ENCODE results near the gene CATSPERE. TPM values are rescaled to one million over a fixed set of nuclear protein-coding genes. Genes with fewer than 3 reads are reported as not detected.
"Not testable (repeated sequence)": the region's sequence is repeated elsewhere in the genome, so short reads cannot be mapped to it uniquely, and the experiment has no call there.

Gene CATSPERE
- total RNA-seq, 2 experiments from 2014 or later = 1.1 to 1.6 TPM

- Mint-ChIP-seq H3K4me1 (peaks cover 9% of the 10 kb centered on the region), H3K27me3 (no peaks in the 10 kb centered on the region), H3K9me3 (peaks cover 1% of the 10 kb centered on the region), H3K4me3 (no peak overlapping the region), H3K27ac (no peak overlapping the region), H3K36me3 (peaks cover 51% of the 10 kb centered on the region)
- ATAC-seq (ENCODE audit: low read depth) (no peak), DNase-seq (no peak)
- POLR2A ChIA-PET = no interaction called here
Measured at GRCh38 chr1:244659694-244660093, 198.6 kb downstream of the CATSPERE start.

GRCh38 chr1:244660595-244660994, 199.5 kb downstream of the CATSPERE start:
- ATAC-seq (ENCODE audit: low read depth) (no peak), DNase-seq (no peak)
- POLR2A ChIA-PET = no interaction called here
- Mint-ChIP-seq H3K27ac (no peak overlapping the region), H3K4me1 (peaks cover 9% of the 10 kb centered on the region), H3K4me3 (no peak overlapping the region), H3K9me3 (peaks cover 1% of the 10 kb centered on the region), H3K27me3 (no peaks in the 10 kb centered on the region), H3K36me3 (peaks cover 51% of the 10 kb centered on the region)

GRCh38 chr1:244661569-244662312, 200.7 kb downstream of the CATSPERE start:
- peaks cover 46% of the 10 kb centered on the region for H3K36me3 Mint-ChIP-seq
- H3K27ac Mint-ChIP-seq; H3K9me3 Mint-ChIP-seq; DNase-seq; H3K27me3 Mint-ChIP-seq; H3K4me3 Mint-ChIP-seq; H3K4me1 Mint-ChIP-seq; ATAC-seq (ENCODE audit: low read depth); POLR2A ChIA-PET: not testable (repeated sequence)

- POLR2A ChIA-PET = no interaction called here
- H3K27ac Mint-ChIP-seq = no peak overlapping the region
Measured at GRCh38 chr1:244662599-244662998, 201.5 kb downstream of the CATSPERE start.

GRCh38 chr1:244664353-244664752, 203.3 kb downstream of the CATSPERE start:
- Mint-ChIP-seq H3K4me3 (no peak overlapping the region), H3K27me3 (no peaks in the 10 kb centered on the region), H3K9me3 (peaks cover 1% of the 10 kb centered on the region), H3K36me3 (peaks cover 26% of the 10 kb centered on the region), H3K27ac (no peak overlapping the region), H3K4me1 (no peaks in the 10 kb centered on the region)
- ATAC-seq (ENCODE audit: low read depth) (no peak), DNase-seq (no peak)
- POLR2A ChIA-PET = interaction anchor here (0.7 kb wide), 1 partner anchor 1064 kb away, joined by 3 read pairs; no protein-coding TSS in a partner anchor

More at GRCh38 chr1:244662599-244662998, 201.5 kb downstream of the CATSPERE start:
- Mint-ChIP-seq H3K4me1 (peaks cover 5% of the 10 kb centered on the region), H3K27me3 (no peaks in the 10 kb centered on the region), H3K36me3 (peaks cover 40% of the 10 kb centered on the region), H3K4me3 (no peak overlapping the region), H3K9me3 (peaks cover 1% of the 10 kb centered on the region)
- no peak for DNase-seq
- no peak for ATAC-seq (ENCODE audit: low read depth)

GRCh38 chr1:244665771-244666217, 204.7 kb downstream of the CATSPERE start:
- Mint-ChIP-seq H3K4me1 (no peaks in the 10 kb centered on the region), H3K9me3 (peaks cover 1% of the 10 kb centered on the region), H3K36me3 (peaks cover 26% of the 10 kb centered on the region), H3K27me3 (no peaks in the 10 kb centered on the region), H3K27ac (no peak overlapping the region), H3K4me3 (no peak overlapping the region)
- DNase-seq = no peak
- POLR2A ChIA-PET = interaction anchor here (0.6 kb wide), 1 partner anchor 367 kb away, joined by 4 read pairs; no protein-coding TSS in a partner anchor
- ATAC-seq (ENCODE audit: low read depth) = no peak

- H3K27ac Mint-ChIP-seq; DNase-seq; H3K27me3 Mint-ChIP-seq; H3K4me3 Mint-ChIP-seq; POLR2A ChIA-PET; ATAC-seq (ENCODE audit: low read depth); H3K4me1 Mint-ChIP-seq; H3K9me3 Mint-ChIP-seq: not testable (repeated sequence)
- peaks cover 29% of the 10 kb centered on the region for H3K36me3 Mint-ChIP-seq
Measured at GRCh38 chr1:244666672-244667418, 205.8 kb downstream of the CATSPERE start.

GRCh38 chr1:244667797-244668196, 206.7 kb downstream of the CATSPERE start:
- H3K36me3 Mint-ChIP-seq = peaks cover 25% of the 10 kb centered on the region
- no peaks in the 10 kb centered on the region for H3K9me3 Mint-ChIP-seq
- H3K27ac Mint-ChIP-seq = no peak overlapping the region
- no peaks in the 10 kb centered on the region for H3K27me3 Mint-ChIP-seq
- POLR2A ChIA-PET = no interaction called here
- no peak for DNase-seq
- no peak overlapping the region for H3K4me3 Mint-ChIP-seq
- no peaks in the 10 kb centered on the region for H3K4me1 Mint-ChIP-seq
- no peak for ATAC-seq (ENCODE audit: low read depth)

GRCh38 chr1:244672946-244673682, 212.0 kb downstream of the CATSPERE start:
- Mint-ChIP-seq H3K27ac (no peak overlapping the region), H3K9me3 (no peaks in the 10 kb centered on the region), H3K4me3 (no peak overlapping the region), H3K36me3 (peaks cover 50% of the 10 kb centered on the region), H3K27me3 (no peaks in the 10 kb centered on the region), H3K4me1 (peaks cover 2% of the 10 kb centered on the region)
- DNase-seq (no peak), ATAC-seq (ENCODE audit: low read depth) (no peak)
- POLR2A ChIA-PET = no interaction called here

GRCh38 chr1:244674446-244674845, 213.4 kb downstream of the CATSPERE start:
- DNase-seq = no peak
- no peak for ATAC-seq (ENCODE audit: low read depth)
- H3K27ac Mint-ChIP-seq = no peak overlapping the region
- no peaks in the 10 kb centered on the region for H3K9me3 Mint-ChIP-seq
- H3K27me3 Mint-ChIP-seq = no peaks in the 10 kb centered on the region
- peaks cover 52% of the 10 kb centered on the region for H3K36me3 Mint-ChIP-seq
- peaks cover 2% of the 10 kb centered on the region for H3K4me1 Mint-ChIP-seq
- POLR2A ChIA-PET = no interaction called here
- H3K4me3 Mint-ChIP-seq = no peak overlapping the region

GRCh38 chr1:244675167-244675566, 214.1 kb downstream of the CATSPERE start:
- ATAC-seq (ENCODE audit: low read depth) (no peak), DNase-seq (no peak)
- H3K27ac Mint-ChIP-seq = no peak overlapping the region
- POLR2A ChIA-PET = no interaction called here
- H3K9me3 Mint-ChIP-seq = no peaks in the 10 kb centered on the region
- peaks cover 2% of the 10 kb centered on the region for H3K4me1 Mint-ChIP-seq
- H3K4me3 Mint-ChIP-seq = no peak overlapping the region
- H3K36me3 Mint-ChIP-seq = peaks cover 53% of the 10 kb centered on the region
- no peaks in the 10 kb centered on the region for H3K27me3 Mint-ChIP-seq

- Mint-ChIP-seq H3K36me3 (peaks cover 49% of the 10 kb centered on the region), H3K9me3 (no peaks in the 10 kb centered on the region), H3K4me3 (no peak overlapping the region), H3K4me1 (peaks cover 2% of the 10 kb centered on the region), H3K27me3 (no peaks in the 10 kb centered on the region), H3K27ac (no peak overlapping the region)
- ATAC-seq (ENCODE audit: low read depth) = no peak
- no peak for DNase-seq
- POLR2A ChIA-PET = no interaction called here
Measured at GRCh38 chr1:244678697-244679096, 217.6 kb downstream of the CATSPERE start.

- Mint-ChIP-seq H3K4me3 (no peak overlapping the region), H3K9me3 (no peaks in the 10 kb centered on the region), H3K4me1 (peaks cover under 1% of the 10 kb centered on the region), H3K27ac (no peak overlapping the region), H3K27me3 (no peaks in the 10 kb centered on the region), H3K36me3 (peaks cover 38% of the 10 kb centered on the region)
- POLR2A ChIA-PET = interaction anchor here (0.6 kb wide), 1 partner anchor 11 kb away, joined by 3 read pairs; no protein-coding TSS in a partner anchor
- ATAC-seq (ENCODE audit: low read depth) (no peak), DNase-seq (no peak)
Measured at GRCh38 chr1:244680667-244681066, 219.6 kb downstream of the CATSPERE start.

All from activated naive CD8-positive, alpha-beta T cell treated with anti-CD3 and anti-CD28 coated beads, Interleukin-2, amount 10 ng/mL, durations not matched to agents 7 days and 5 days (primary cell).